GM12878 (cell line): ENCODE data around the gene DCDC2. TPM values are rescaled to one million over a fixed set of nuclear protein-coding genes. Genes with fewer than 3 reads are reported as not detected.

Experiments used
- ATAC-seq: fragments of 200-7000 bp; cut with Tn5 transposase; 3 replicates; pipeline ENCODE4 v1.9.1; 2020; ENCODE audit warnings: mild to moderate bottlenecking, moderate library complexity
- BruUV-seq: library from RNA; stranded (reverse); fragments of 400-500 nt; replicated peaks from 2 replicates; lab custom pipeline; 2021; lab: Mats Ljungman, UMichigan
- CTCF ChIA-PET: fragments of 300-600 bp; sonication (Branson Sonifier 250); formaldehyde crosslinking; extraction: SDS; loops from one replicate; lab custom pipeline; 2021; ENCODE audit warnings: inconsistent platforms; lab: Yijun Ruan, JAX
- POLR2A ChIA-PET: fragments of 350-600 bp; formaldehyde crosslinking; extraction: SDS; loops from one replicate; lab custom pipeline; 2021; ENCODE audit warnings: inconsistent platforms; lab: Charles Lee
- RAD21 ChIA-PET: fragments of 300-600 bp; sonication (Branson Sonifier 250); formaldehyde crosslinking; loops from one replicate; lab custom pipeline; 2023; ENCODE audit warnings: antibody characterized with exemption; ENCODE audit not compliant: unreplicated experiment; lab: Charles Lee
- SMC1A ChIA-PET: fragments of 300-600 bp; sonication (Branson Sonifier 250); formaldehyde crosslinking; loops from one replicate; lab custom pipeline; 2023; ENCODE audit not compliant: unreplicated experiment, uncharacterized antibody; lab: Charles Lee
- DNase-seq: peaks from one replicate; pipeline ENCODE4 v3.0.0-alpha.2; 2011; ENCODE audit warnings: low read depth, low spot score
- FAIRE-seq: peaks from 3 replicates; lab custom pipeline; 2011; peaks lifted over from hg19 to GRCh38; lab: Jason Lieb, UNC
- H2AFZ ChIP-seq: 2 replicates; pipeline ENCODE4 v1.6.0; 2011; ENCODE audit warnings: low read depth, low read length, control low read depth; ENCODE audit not compliant: control insufficient read depth
- H3K27ac ChIP-seq: 2 replicates; pipeline ENCODE4 v1.5.1; 2011; ENCODE audit warnings: control low read depth; ENCODE audit not compliant: control insufficient read depth, insufficient read depth
- H3K27me3 ChIP-seq, 2 experiments: replicated peaks in 1 of 2; 2 replicates each; pipeline versions ENCODE4 v1.6.0 to v1.6.1; 2011; ENCODE audit warnings: low read length in 1 of 2; ENCODE audit not compliant: control insufficient read depth in 2 of 2, insufficient read depth in 2 of 2
- H3K36me3 ChIP-seq, 2 experiments: 2 replicates each; pipeline ENCODE4 v1.5.1; 2011; ENCODE audit warnings: low read length in 1 of 2; ENCODE audit not compliant: control insufficient read depth in 2 of 2, insufficient read depth in 2 of 2
- H3K4me1 ChIP-seq: 2 replicates; pipeline ENCODE4 v1.6.1; 2011; ENCODE audit warnings: mild to moderate bottlenecking, low read length, moderate library complexity, mixed read lengths; ENCODE audit not compliant: control insufficient read depth, insufficient read depth
- H3K4me2 ChIP-seq: 2 replicates; pipeline ENCODE4 v1.6.0; 2011; ENCODE audit warnings: control low read depth; ENCODE audit not compliant: control insufficient read depth, insufficient read depth
- H3K4me3 ChIP-seq: fragments of 200-600 bp; sonication (generic); 2 replicates; pipeline ENCODE4 v1.5.1; 2016
- H3K79me2 ChIP-seq: 2 replicates; pipeline ENCODE4 v1.6.0; 2011; ENCODE audit warnings: low read length; ENCODE audit not compliant: control insufficient read depth, insufficient read depth
- H3K9ac ChIP-seq: 2 replicates; pipeline ENCODE4 v1.8.0; 2011; ENCODE audit warnings: low read length, control low read depth, mixed read lengths; ENCODE audit not compliant: control insufficient read depth, insufficient read depth
- H3K9me3 ChIP-seq: replicated peaks from 3 replicates; pipeline ENCODE4 v1.5.1; 2011; ENCODE audit warnings: mild to moderate bottlenecking, low read length; ENCODE audit not compliant: control insufficient read depth, insufficient read depth
- H4K20me1 ChIP-seq: 2 replicates; pipeline ENCODE4 v1.6.0; 2011; ENCODE audit not compliant: control insufficient read depth, insufficient read depth
- BCLAF1 ChIP-seq: fragments of 450-650 bp; IDR thresholded peaks from 2 replicates; pipeline ENCODE4 v1.6.1; 2017; ENCODE audit warnings: antibody characterized with exemption, mild to moderate bottlenecking, moderate library complexity
- EP300 ChIP-seq, 2 experiments: fragments of 150-350 bp in 1 of 2; IDR thresholded peaks; 2 replicates each; pipeline ENCODE4 v1.6.1; 2011 to 2012; ENCODE audit warnings: low read depth in 2 of 2, low read length in 2 of 2, borderline replicate concordance in 1 of 2, improper control_type of control experiment in 1 of 2, inconsistent platforms in 1 of 2; ENCODE audit not compliant: control insufficient read depth in 1 of 2
- ESRRA ChIP-seq: IDR thresholded peaks from 2 replicates; pipeline ENCODE4 v1.6.1; 2012; ENCODE audit warnings: mild to moderate bottlenecking, low read length, improper control_type of control experiment
- FOS ChIP-seq: IDR thresholded peaks from 3 replicates; pipeline ENCODE4 v1.6.1; 2011; ENCODE audit warnings: borderline replicate concordance; ENCODE audit not compliant: insufficient read length; ENCODE audit errors: extremely low read depth
- HDAC6 ChIP-seq: fragments of 200-600 bp; sonication (generic); IDR thresholded peaks from one replicate; pipeline ENCODE4 v1.8.0; 2017; ENCODE audit warnings: antibody characterized with exemption; ENCODE audit not compliant: unreplicated experiment
- JUND ChIP-seq: IDR thresholded peaks from 2 replicates; pipeline ENCODE4 v1.6.1; 2012; ENCODE audit warnings: low read depth, mild to moderate bottlenecking, low read length, improper control_type of control experiment, moderate library complexity
- NFYB ChIP-seq: IDR thresholded peaks from 2 replicates; pipeline ENCODE4 v1.6.1; 2011; ENCODE audit warnings: low read depth, mild to moderate bottlenecking, low read length, improper control_type of control experiment, moderate library complexity; ENCODE audit not compliant: insufficient read depth
- NR2C2 ChIP-seq: IDR thresholded peaks from 2 replicates; pipeline ENCODE4 v1.6.1; 2011; ENCODE audit warnings: borderline replicate concordance, low read depth; ENCODE audit not compliant: control insufficient read depth, insufficient read length
- SMC3 ChIP-seq: IDR thresholded peaks from 2 replicates; pipeline ENCODE4 v1.6.1; 2011; ENCODE audit warnings: low read length, improper control_type of control experiment, borderline replicate concordance
- STAT3 ChIP-seq: IDR thresholded peaks from 2 replicates; pipeline ENCODE4 v1.6.1; 2011; ENCODE audit warnings: low read depth, low read length, improper control_type of control experiment
- SUPT20H ChIP-seq: IDR thresholded peaks from 2 replicates; pipeline ENCODE4 v1.6.1; 2011; ENCODE audit warnings: low read depth, mild to moderate bottlenecking, low read length, moderate library complexity, borderline replicate concordance; ENCODE audit not compliant: control insufficient read depth
- TAF1 ChIP-seq: IDR thresholded peaks from 2 replicates; pipeline ENCODE4 v1.6.1; 2011; ENCODE audit warnings: mild to moderate bottlenecking, low read depth, low read length, borderline replicate concordance
- ZNF622 ChIP-seq: fragments of 450-650 bp; IDR thresholded peaks from 2 replicates; pipeline ENCODE4 v1.6.1; 2017; ENCODE audit warnings: mild to moderate bottlenecking, inconsistent platforms
- ZZZ3 ChIP-seq: IDR thresholded peaks from 2 replicates; pipeline ENCODE4 v1.6.1; 2011; ENCODE audit warnings: low read depth; ENCODE audit not compliant: control insufficient read depth, insufficient read length
- WGBS: methylation state at CpG from one replicate; pipeline ENCODE4 v1.1.6; 2016; ENCODE audit warnings: low lambda C conversion rate; ENCODE audit not compliant: insufficient replicate concordance, insufficient coverage; ENCODE audit errors: missing lambda C conversion rate; 5-methylcytosine and 5-hydroxymethylcytosine counted together
- in situ Hi-C: fragments of 300-500 bp; cut with MboI; formaldehyde crosslinking; loops from 9 replicates; pipeline ENCODE4 v1.14.3; 2018; ENCODE audit warnings: mixed read lengths
- intact Hi-C: fragments of 100-400 bp; cut with micrococcal nuclease; formaldehyde crosslinking; loops from one replicate; pipeline ENCODE4 v1.14.2; 2022; ENCODE audit not compliant: unreplicated experiment
- polyA plus RNA-seq, 11 experiments: library from polyadenylated mRNA; depleted of rRNA in 4 of 11; unstranded in 6 of 11; stranded (reverse) in 5 of 11; fragments of >200 nt; fragmentation: Nextera tagmentation in 4 of 11; fragmentation: Illumina TruSeq in 1 of 11; extraction: Ambion mirVana in 4 of 11; extraction: Trizol in 1 of 11; gene quantifications; 1 replicate in 1 of 11; 2 replicates in 10 of 11; pipeline versions ENCODE4 v1.2.1 to v1.2.3, GENCODE V29; 2011 to 2016; ENCODE audit warnings: inconsistent platforms in 2 of 11, missing spikeins in 2 of 11, low read depth in 1 of 11
- total RNA-seq, 4 experiments: library from RNA; depleted of rRNA in 3 of 4; stranded (reverse); fragments of >200 nt in 3 of 4; fragmentation: Illumina TruSeq in 1 of 4; extraction: Trizol in 1 of 4; gene quantifications; 2 replicates each; pipeline versions ENCODE4 v1.2.1 to v1.2.3, GENCODE V29; 2013 to 2021
- TF ChIP-seq, protein P1 (sequence below): IDR thresholded peaks from 2 replicates; pipeline ENCODE4 v1.6.1; 2011; ENCODE audit warnings: mild to moderate bottlenecking, low read depth, low read length, moderate library complexity; ENCODE audit not compliant: insufficient replicate concordance

DCDC2 gene
- total and polyA plus RNA-seq, 10 of the 15 experiments (the other 5 are each of a cell fraction or from before 2014, with no cell fraction given), result under 0.01 to 0.03 TPM; not detected in 8

DNA sequence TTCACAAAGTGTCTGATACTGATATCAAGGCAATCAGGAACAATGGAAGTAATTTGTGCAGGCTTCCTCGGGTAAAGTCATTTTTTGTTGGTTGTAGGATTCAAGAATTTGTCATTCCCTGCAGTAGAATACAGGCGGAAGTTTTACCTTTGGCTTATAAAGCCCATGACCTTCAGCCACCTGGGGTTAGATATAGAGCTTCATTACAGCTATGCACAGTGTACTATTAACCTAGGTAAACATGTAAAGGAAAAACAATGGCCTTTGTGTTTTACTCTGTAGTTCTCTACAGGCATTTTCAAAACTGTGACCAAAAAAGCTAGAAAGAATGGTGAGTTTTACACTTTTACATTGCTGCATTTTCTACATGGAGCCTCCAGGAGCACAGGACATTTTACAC lies 116.9 kb downstream of the DCDC2 start (continued):
- TF ChIP-seq ZZZ3 (no peak), BCLAF1 (no peak), EP300 (IDR thresholded peaks at IDR 0.05; ENCODE audit: borderline replicate concordance in 1 of 2, control insufficient read depth in 1 of 2, low read depth in 2 of 2, low read length in 2 of 2) (no peak), FOS (no peak)
- TF ChIP-seq, all 136 proteins: peak for 0

DNA sequence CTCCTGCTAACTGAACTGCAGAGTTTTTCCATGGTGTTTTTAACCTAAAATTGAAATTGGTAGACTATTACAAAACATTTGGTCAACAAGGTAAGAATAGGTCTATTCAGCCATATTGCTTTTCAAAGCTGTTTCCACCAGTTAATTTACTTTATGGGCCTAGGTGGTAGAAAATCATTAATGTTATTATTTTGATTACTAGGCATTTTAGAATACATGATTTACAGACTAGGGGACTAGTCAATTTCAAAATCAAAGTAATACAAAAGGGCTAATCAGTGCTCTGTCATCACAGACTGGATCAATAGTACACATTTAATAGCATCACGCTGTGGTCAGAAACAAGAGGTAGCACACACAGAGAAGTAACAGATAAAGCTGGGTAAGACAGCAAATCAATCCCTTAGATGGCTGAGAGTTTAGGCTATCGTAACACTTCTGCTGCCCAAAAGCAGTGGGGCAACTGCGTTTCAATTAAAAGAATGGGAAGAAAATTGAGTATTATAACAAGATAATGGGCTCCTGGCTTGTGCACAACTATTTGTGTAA lies 117.4 kb downstream of the DCDC2 start:
- Histone ChIP-seq H3K9ac (no peak overlapping the region), H3K27ac (no peak overlapping the region), H3K9me3 (no peaks in the 10 kb centered on the region), H3K36me3 (no peaks in the 10 kb centered on the region), H3K4me3 (no peak overlapping the region), H4K20me1 (no peaks in the 10 kb centered on the region), H3K27me3 (no peaks in the 10 kb centered on the region; a peak in 1 of 4 replicates), H3K4me1 (no peaks in the 10 kb centered on the region), H2AFZ (no peak overlapping the region), H3K79me2 (no peaks in the 10 kb centered on the region), H3K4me2 (no peak overlapping the region)
- SMC1A ChIA-PET, result no interaction called here
- RAD21 ChIA-PET, result no interaction called here
- intact Hi-C loops, result no loop called here
- POLR2A ChIA-PET, result no interaction called here
- CTCF ChIA-PET, result interaction anchor here (0.7 kb wide), 1 partner anchor 175 kb away, joined by 3 read pairs; no protein-coding TSS in a partner anchor
- no TSS peak for BruUV-seq
- WGBS, result 73% methylated on average over 3 of the region's 3 CpGs
- FAIRE-seq (no peak), DNase-seq (no peak), ATAC-seq (no peak)
- in situ Hi-C loops, result no loop called here
- TF ChIP-seq SUPT20H, result no peak
- TF ChIP-seq, protein P1, sequence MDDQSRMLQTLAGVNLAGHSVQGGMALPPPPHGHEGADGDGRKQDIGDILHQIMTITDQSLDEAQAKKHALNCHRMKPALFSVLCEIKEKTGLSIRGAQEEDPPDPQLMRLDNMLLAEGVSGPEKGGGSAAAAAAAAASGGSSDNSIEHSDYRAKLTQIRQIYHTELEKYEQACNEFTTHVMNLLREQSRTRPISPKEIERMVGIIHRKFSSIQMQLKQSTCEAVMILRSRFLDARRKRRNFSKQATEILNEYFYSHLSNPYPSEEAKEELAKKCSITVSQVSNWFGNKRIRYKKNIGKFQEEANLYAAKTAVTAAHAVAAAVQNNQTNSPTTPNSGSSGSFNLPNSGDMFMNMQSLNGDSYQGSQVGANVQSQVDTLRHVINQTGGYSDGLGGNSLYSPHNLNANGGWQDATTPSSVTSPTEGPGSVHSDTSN, result no peak
- no peak for TF ChIP-seq TAF1
- no peak for TF ChIP-seq ZNF622
- no peak for TF ChIP-seq SMC3
- TF ChIP-seq ESRRA, result no peak
- no peak for TF ChIP-seq NR2C2
- TF ChIP-seq JUND, result no peak
- no peak for TF ChIP-seq STAT3
- no peak for TF ChIP-seq HDAC6
- no peak for TF ChIP-seq NFYB
